Coronary artery (tissue), 2 donors: ENCODE measurements around the gene DNAAF6.

ENCODE experiments used
- DNase-seq: peaks from one replicate; pipeline ENCODE4 v3.0.0-alpha.2; 2017; ENCODE audit warnings: low spot score
- H3K27ac ChIP-seq, 2 donors: fragments of 200-600 bp; sonication (generic); one replicate each; pipeline ENCODE4 v1.5.1; 2016 to 2019
- H3K4me3 ChIP-seq: fragments of 200-600 bp; sonication (generic); 2 replicates; pipeline ENCODE4 v1.5.1; 2016; ENCODE audit warnings: mild to moderate bottlenecking, moderate library complexity
- CTCF ChIP-seq: fragments of 200-600 bp; sonication (generic); IDR thresholded peaks from one replicate; pipeline ENCODE4 v1.5.1; 2019; ENCODE audit warnings: antibody characterized with exemption

Gene DNAAF6

DNA sequence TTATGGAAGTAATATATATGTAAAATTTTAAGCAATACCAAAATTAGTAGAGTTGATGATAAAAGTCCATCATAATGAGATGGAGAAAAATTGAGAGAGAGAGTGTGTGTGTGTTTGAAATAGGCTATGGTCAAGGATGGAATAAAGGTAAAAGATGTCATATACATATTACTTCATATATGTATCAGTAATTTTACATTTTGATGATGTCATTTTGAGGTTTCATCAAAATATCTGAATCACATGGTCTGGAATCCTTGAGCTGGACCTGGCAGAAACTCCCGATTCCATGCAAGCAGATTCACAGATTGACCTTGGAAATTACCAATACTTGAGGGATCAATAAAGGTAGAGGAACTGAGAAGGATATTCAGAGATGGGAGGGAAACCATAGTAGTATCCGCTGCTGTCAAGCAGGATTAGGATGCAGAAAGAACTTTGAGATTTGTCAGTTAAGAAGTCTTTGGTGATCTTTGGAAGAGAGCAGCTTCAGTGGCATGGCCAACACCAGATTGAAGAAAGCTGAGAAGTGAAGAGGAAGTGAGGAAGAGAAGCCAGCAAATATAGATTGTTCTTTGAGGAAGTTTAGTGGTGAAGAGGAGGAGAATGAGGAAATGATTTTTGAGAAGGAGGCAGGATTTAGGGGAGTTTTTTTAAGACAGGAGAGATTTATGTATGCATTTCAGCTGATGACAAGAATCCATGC, 21.5 kb downstream of the DNAAF6 start:
- no peak overlapping the region for H3K4me3 ChIP-seq
- TF ChIP-seq CTCF = no peak
- no peak for DNase-seq
- H3K27ac ChIP-seq = no peak overlapping the region

- TF ChIP-seq CTCF = no peak
- H3K27ac ChIP-seq = no peak overlapping the region
- H3K4me3 ChIP-seq = no peak overlapping the region
- no peak for DNase-seq
These were observed 22.0 kb downstream of the DNAAF6 start for GRCh38 chrX:107228486-107228819.

DNA sequence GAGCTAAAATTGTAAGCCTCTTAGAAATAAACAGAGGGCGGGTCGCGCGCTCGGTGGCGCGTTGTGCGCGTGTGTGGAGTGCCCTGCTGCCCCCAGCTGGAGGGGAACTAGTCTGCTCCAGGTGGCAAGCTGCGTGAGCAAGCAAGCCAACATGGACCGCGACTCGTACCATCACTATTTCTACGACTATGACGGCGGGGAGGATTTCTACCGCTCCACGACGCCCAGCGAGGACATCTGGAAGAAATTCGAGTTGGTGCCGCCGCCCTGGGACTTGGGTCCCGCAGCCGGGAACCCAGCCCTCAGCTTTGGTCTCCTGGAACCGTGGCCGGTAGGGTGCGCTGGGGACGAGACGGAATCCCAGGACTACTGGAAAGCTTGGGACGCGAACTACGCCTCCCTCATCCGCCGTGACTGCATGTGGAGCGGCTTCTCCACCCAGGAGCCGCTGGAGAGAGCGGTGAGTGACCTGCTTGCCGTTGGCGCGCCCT, 66.1 kb downstream of the DNAAF6 start:
- Histone ChIP-seq H3K27ac (no peak overlapping the region), H3K4me3 (peak overlapping the region; percentile 10)
- no peak for DNase-seq
- no peak for TF ChIP-seq CTCF

GRCh38 chrX:107273795-107274194, 67.4 kb downstream of the DNAAF6 start:
- no peak for DNase-seq
- Histone ChIP-seq H3K27ac (no peak overlapping the region), H3K4me3 (no peak overlapping the region)
- no peak for TF ChIP-seq CTCF

DNA sequence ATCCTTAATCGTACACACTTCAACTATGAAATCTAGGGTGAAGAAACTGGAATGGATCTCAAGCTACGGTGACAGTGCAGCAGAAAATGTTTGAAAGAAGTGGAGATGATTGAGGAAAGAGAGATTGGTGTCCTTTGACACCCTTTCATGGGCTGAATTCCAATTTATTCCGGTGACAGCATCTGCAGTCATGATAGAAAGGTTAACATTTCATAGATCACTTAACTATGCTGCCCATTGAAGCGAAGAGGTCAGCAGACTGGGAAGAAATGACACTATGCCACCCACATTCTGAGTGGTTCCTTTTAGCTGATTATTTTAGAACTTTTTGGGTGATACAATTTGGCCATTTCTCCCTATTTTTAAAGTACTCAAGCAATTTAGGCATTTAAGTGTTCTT, 82.3 kb downstream of the DNAAF6 start:
- no peak for DNase-seq
- no peak for TF ChIP-seq CTCF
- Histone ChIP-seq H3K27ac (no peak overlapping the region), H3K4me3 (no peak overlapping the region)

- no peak overlapping the region for H3K27ac ChIP-seq
- H3K4me3 ChIP-seq = no peak overlapping the region
- no peak for TF ChIP-seq CTCF
- DNase-seq = no peak
These were observed 83.6 kb downstream of the DNAAF6 start for GRCh38 chrX:107290019-107290418.

GRCh38 chrX:107293056-107293455, 86.6 kb downstream of the DNAAF6 start:
- no peak for DNase-seq
- Histone ChIP-seq H3K27ac (no peak overlapping the region), H3K4me3 (no peak overlapping the region)
- TF ChIP-seq CTCF = no peak
